HepG2 (cell line): ENCODE data around the gene TRIM31. TPM values are rescaled to one million over a fixed set of nuclear protein-coding genes. Genes with fewer than 3 reads are reported as not detected.
A peak's percentile ranks its signal among the peaks of the same experiment; 100 is the strongest.

ENCODE experiments used
- BRF2 ChIP-seq: sonication (generic); formaldehyde crosslinking; IDR thresholded peaks from 2 replicates; pipeline ENCODE4 v1.8.1; 2022; ENCODE audit warnings: mild to moderate bottlenecking, missing genetic modification reagents
- CBX2 ChIP-seq, 2 experiments: fragments of 200-600 bp in 1 of 2; sonication (generic); formaldehyde crosslinking in 1 of 2; IDR thresholded peaks; 2 replicates each; pipeline versions ENCODE4 v1.7.0 to v1.8.1; 2018 to 2022; ENCODE audit warnings: low read depth in 2 of 2, low read length in 1 of 2, mild to moderate bottlenecking in 1 of 2, missing genetic modification reagents in 1 of 2
- CREM ChIP-seq, 2 experiments: sonication (generic) in 1 of 2; formaldehyde crosslinking in 1 of 2; IDR thresholded peaks; 2 replicates each; pipeline versions ENCODE4 v1.4.0 to v1.6.1; 2016 to 2020; ENCODE audit warnings: antibody characterized with exemption in 1 of 2, mild to moderate bottlenecking in 1 of 2, missing genetic modification reagents in 1 of 2
- FOXJ3 ChIP-seq: sonication (generic); formaldehyde crosslinking; IDR thresholded peaks from 2 replicates; pipeline ENCODE4 v1.4.0; 2020; ENCODE audit warnings: missing genetic modification reagents, mild to moderate bottlenecking, borderline replicate concordance
- HINFP ChIP-seq: sonication (generic); formaldehyde crosslinking; IDR thresholded peaks from 2 replicates; pipeline ENCODE4 v1.4.0; 2020; ENCODE audit warnings: low read depth, mild to moderate bottlenecking, missing genetic modification reagents
- KAT8 ChIP-seq: IDR thresholded peaks from 2 replicates; pipeline ENCODE4 v1.6.1; 2016; ENCODE audit warnings: missing genetic modification reagents, missing compliant biosample characterization
- MTERF4 ChIP-seq: sonication (generic); formaldehyde crosslinking; IDR thresholded peaks from 2 replicates; pipeline ENCODE4 v1.8.0; 2023; ENCODE audit warnings: mild to moderate bottlenecking, missing genetic modification reagents
- NBN ChIP-seq: fragments of 450-650 bp; conservative IDR thresholded peaks from 2 replicates; pipeline ENCODE4 v1.6.1; 2017
- NFKB2 ChIP-seq: sonication (generic); formaldehyde crosslinking; IDR thresholded peaks from 2 replicates; pipeline ENCODE4 v1.4.0; 2020; ENCODE audit warnings: missing genetic modification reagents, borderline replicate concordance
- PHF21A ChIP-seq: sonication (generic); formaldehyde crosslinking; IDR thresholded peaks from 2 replicates; pipeline ENCODE4 v1.5.0; 2020; ENCODE audit warnings: mild to moderate bottlenecking, missing genetic modification reagents
- PITX1 ChIP-seq: sonication (generic); formaldehyde crosslinking; IDR thresholded peaks from 2 replicates; pipeline ENCODE4 v1.5.1; 2020; ENCODE audit warnings: mild to moderate bottlenecking, missing genetic modification reagents
- POLR2G ChIP-seq: fragments of 200-400 bp; formaldehyde crosslinking; IDR thresholded peaks from 2 replicates; pipeline ENCODE4 v1.6.1; 2018; ENCODE audit warnings: mild to moderate bottlenecking, low read depth, low read length, moderate library complexity
- RBM39 ChIP-seq: fragments of 200-400 bp; formaldehyde crosslinking; IDR thresholded peaks from one replicate; pipeline ENCODE4 v1.6.1; 2018; ENCODE audit warnings: antibody characterized with exemption, mild to moderate bottlenecking, low read depth, low read length; ENCODE audit not compliant: poor library complexity, severe bottlenecking
- SSRP1 ChIP-seq: IDR thresholded peaks from 2 replicates; pipeline ENCODE4 v1.6.1; 2016; ENCODE audit warnings: control low read depth
- TEF ChIP-seq: sonication (generic); formaldehyde crosslinking; IDR thresholded peaks from 2 replicates; pipeline ENCODE4 v1.5.0; 2020; ENCODE audit warnings: missing genetic modification reagents
- TMF1 ChIP-seq: sonication (generic); formaldehyde crosslinking; IDR thresholded peaks from 2 replicates; pipeline ENCODE4 v1.8.1; 2022; ENCODE audit warnings: low read depth, missing genetic modification reagents
- ZBTB43 ChIP-seq: sonication (generic); formaldehyde crosslinking; conservative IDR thresholded peaks from 2 replicates; pipeline ENCODE4 v1.4.0; 2020; ENCODE audit warnings: missing genetic modification reagents
- ZIK1 ChIP-seq: sonication (generic); formaldehyde crosslinking; IDR thresholded peaks from 2 replicates; pipeline ENCODE4 v1.5.0; 2020; ENCODE audit warnings: mild to moderate bottlenecking, low read depth, missing genetic modification reagents, borderline replicate concordance
- ZNF138 ChIP-seq: sonication (generic); formaldehyde crosslinking; IDR thresholded peaks from 2 replicates; pipeline ENCODE4 v1.5.0; 2020; ENCODE audit warnings: mild to moderate bottlenecking, low read depth, missing genetic modification reagents
- ZNF414 ChIP-seq: sonication (generic); formaldehyde crosslinking; IDR thresholded peaks from 2 replicates; pipeline ENCODE4 v1.5.0; 2020; ENCODE audit warnings: missing genetic modification reagents
- ZNF569 ChIP-seq: sonication (generic); formaldehyde crosslinking; IDR thresholded peaks from 2 replicates; pipeline ENCODE4 v1.5.0; 2020; ENCODE audit warnings: mild to moderate bottlenecking, missing genetic modification reagents, moderate library complexity, borderline replicate concordance
- ZNF850 ChIP-seq: sonication (generic); formaldehyde crosslinking; conservative IDR thresholded peaks from 2 replicates; pipeline ENCODE4 v1.9.0; 2021; ENCODE audit warnings: mild to moderate bottlenecking, missing genetic modification reagents
- polyA plus RNA-seq, 8 experiments: library from polyadenylated mRNA; depleted of rRNA in 3 of 8; stranded (reverse) in 7 of 8; unstranded in 1 of 8; fragments of >200 nt; fragmentation: Illumina TruSeq in 4 of 8; extraction: Trizol in 4 of 8; gene quantifications; 2 replicates each; pipeline versions ENCODE4 v1.2.1 to v1.2.3, GENCODE V29; 2011 to 2016; ENCODE audit warnings: low read depth in 4 of 8, missing spikeins in 1 of 8, mixed read lengths in 1 of 8; ENCODE audit not compliant: insufficient read depth in 1 of 8
- total RNA-seq, 5 experiments: library from RNA; depleted of rRNA; stranded (reverse); fragments of >200 nt; fragmentation: Illumina TruSeq; extraction: Trizol; gene quantifications; 2 replicates each; pipeline ENCODE4 v1.2.3, GENCODE V29; 2016; ENCODE audit warnings: low read depth in 1 of 5

TRIM31 gene
- total and polyA plus RNA-seq, 2 of the 13 experiments (the other 11 are each of a cell fraction or from before 2014, with no cell fraction given), result 0.13 to 0.51 TPM

- TF ChIP-seq ZBTB43 (CRISPR knock-in tag) (no peak), MTERF4 (peak; percentile 30; the same call in 1 of the 2 replicates), FOXJ3 (CRISPR knock-in tag) (no peak), ZNF414 (0 out of 2 replicates have a peak, but pooled peaks have one; percentile 65), TEF (CRISPR knock-in tag) (no peak), SSRP1 (CRISPR knock-in tag) (peak; percentile 96), ZIK1 (CRISPR knock-in tag) (no peak), ZNF569 (no peak), ZNF138 (CRISPR knock-in tag) (no peak), BRF2 (CRISPR knock-in tag) (no peak), CREM (IDR thresholded peaks at IDR 0.05) (no peak), CREM (CRISPR knock-in tag; IDR thresholded peaks at IDR 0.05) (no peak), CBX2 (IDR thresholded peaks at IDR 0.05; ENCODE audit: low read depth, low read length) (no peak), CBX2 (CRISPR knock-in tag; IDR thresholded peaks at IDR 0.05; ENCODE audit: low read depth) (no peak), PITX1 (CRISPR knock-in tag) (peak; percentile 32; the same call in 1 of the 2 replicates), TMF1 (no peak), NBN (no peak), POLR2G (no peak), RBM39 (no peak), NFKB2 (no peak), ZNF850 (CRISPR knock-in tag) (no peak), HINFP (CRISPR knock-in tag) (no peak), PHF21A (CRISPR knock-in tag) (no peak), KAT8 (CRISPR knock-in tag) (peak; percentile 78)
These were observed 18.3 kb upstream of the TRIM31 start (continued) for GRCh38 chr6:30130887-30131862.
